ENCODE results near the gene ZNF219. TPM values are rescaled to one million over a fixed set of nuclear protein-coding genes. Genes with fewer than 3 reads are reported as not detected.

The ZNF219 gene
- total RNA-seq, 1 donor from 2014 or later, result 15.1 TPM

DNA sequence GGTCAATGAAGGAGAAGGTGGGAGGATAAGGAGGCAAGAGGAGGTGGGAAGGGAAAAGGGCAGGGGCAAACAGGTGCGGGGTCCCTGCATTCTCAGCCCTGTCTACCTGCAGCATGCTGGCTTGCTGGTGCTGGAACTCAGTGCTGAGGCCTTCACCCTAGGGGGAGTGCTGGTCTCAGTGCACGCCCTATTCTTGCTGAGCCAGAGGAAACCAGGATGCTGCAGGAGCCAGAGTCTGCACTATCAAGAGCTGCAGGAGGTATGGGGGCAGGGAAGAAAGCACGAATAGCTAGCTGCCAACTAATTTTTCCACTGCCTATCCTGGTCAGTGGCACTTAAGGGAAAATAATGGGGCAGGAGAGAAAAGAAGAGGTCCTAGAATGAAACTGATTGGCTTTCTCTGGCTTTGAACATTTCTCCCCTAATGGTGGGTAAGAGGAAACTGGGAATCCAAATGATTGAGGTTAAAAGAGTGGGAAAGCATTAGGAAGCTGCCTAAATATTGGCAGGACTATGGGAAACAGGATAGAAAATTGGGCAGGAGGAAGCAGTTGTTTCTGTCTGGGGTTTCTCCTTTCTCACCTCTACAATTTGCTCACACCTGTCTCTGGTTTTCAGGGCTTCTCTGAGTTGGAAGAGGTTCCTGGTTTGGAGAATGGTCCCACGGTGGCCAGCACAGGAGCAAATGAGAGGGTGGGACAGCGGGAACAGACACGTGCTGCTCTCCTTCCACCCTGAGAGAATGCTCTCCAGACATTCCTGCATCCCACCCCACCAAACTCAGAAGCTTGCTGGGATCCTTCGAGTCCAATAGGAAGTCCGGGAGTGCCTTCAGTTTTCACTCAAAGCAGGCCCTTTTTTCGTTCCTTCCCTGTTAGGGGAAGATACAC lies 4.3 kb upstream of the ZNF219 start:
- DNase-seq, result no peak

DNA sequence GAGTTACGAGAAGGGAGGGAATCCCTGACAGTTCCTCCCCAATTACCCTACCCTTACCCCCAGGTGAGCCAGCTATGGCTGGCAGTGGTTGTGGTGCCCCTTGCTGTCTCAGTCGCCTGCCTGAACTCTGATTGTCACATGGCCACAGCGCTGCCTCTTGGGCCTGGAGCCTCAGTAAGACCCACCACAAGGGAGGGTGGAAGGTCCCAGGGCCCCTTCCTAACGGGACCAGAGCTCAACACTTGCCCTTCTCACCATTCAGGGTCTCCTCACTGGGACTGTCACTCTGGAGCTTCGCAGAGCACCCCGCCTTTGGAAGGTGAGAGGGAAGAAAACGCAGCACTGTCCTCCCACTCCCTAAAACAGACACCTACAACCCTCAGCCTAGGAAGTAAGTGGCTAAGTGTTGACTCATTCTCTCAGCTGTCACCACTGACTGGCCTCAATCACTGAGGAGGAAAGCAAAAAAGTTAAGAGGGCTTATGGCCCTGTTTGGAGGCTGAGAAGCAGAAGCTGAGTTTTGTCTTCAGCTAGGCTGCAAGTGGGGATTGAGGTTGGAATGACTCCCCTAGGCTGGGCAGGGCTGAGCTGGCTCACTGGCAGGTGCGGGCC lies 3.5 kb upstream of the ZNF219 start:
- DNase-seq, result no peak

- no peak for DNase-seq
Measured at GRCh38 chr14:21100931-21101330, 2.5 kb upstream of the ZNF219 start, which contains the start of gene TMEM253. Gene TMEM253, plus strand, starts transcription at chr14:21101066. Its CDS starts 278 bp downstream, at chr14:21101344.

- DNase-seq, result no peak
Measured at GRCh38 chr14:21099596-21099985, 1.1 kb upstream of the ZNF219 start.

GRCh38 chr14:21098892-21099595 lies 589 bp upstream of the ZNF219 start:
- no peak for DNase-seq

DNA sequence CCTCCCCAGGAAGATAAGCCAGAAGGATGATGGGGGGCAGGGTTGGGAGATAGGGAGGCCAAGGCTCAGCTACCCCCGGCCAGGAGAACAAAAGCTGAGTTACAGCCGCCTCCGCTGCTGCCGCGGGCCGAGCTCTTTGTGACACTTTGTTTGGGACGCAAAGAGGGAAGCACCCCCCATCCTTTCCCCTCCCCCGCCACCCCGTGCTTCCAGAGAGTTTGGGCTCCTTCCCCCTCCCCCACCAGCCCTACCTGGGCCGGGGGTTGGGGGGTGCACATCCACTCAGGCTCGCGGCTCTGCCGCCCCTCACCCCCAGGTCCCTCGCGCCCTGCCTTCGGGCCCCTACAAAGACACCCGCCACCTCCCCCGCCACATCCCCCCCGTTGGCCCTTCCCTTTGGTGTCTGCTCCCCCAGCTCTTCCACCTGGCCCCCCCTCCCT lies 799 bp downstream of the ZNF219 start:
- peak; percentile 50 for DNase-seq

GRCh38 chr14:21096978-21097635 lies 1.3 kb downstream of the ZNF219 start:
- no peak for DNase-seq

- DNase-seq, result no peak
Measured at GRCh38 chr14:21096438-21096837, 2.0 kb downstream of the ZNF219 start.

GRCh38 chr14:21095430-21096205 lies 2.8 kb downstream of the ZNF219 start:
- no peak for DNase-seq

GRCh38 chr14:21093769-21094681 lies 4.4 kb downstream of the ZNF219 start:
- peak; percentile 84 for DNase-seq

DNA sequence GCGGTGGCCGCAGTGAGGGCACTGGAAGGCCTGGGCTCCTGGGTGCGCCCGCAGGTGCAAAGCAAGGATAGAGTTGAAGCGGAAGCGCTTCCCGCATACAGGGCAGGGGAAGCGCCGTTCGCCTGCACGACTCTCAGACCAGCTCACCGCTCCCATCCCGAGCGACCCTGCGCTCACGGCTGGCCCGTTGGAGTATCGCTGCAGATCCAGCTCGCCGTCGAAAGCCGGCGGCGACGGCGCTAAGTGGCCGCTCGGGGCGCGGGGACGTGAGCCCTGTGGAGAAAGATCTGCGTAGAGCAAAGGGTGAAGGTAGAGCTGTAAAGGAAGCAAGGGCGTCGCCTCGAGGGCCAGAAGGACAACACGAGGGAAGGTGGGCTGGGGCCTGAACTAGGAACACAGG lies 5.4 kb downstream of the ZNF219 start:
- DNase-seq, result no peak

DNA sequence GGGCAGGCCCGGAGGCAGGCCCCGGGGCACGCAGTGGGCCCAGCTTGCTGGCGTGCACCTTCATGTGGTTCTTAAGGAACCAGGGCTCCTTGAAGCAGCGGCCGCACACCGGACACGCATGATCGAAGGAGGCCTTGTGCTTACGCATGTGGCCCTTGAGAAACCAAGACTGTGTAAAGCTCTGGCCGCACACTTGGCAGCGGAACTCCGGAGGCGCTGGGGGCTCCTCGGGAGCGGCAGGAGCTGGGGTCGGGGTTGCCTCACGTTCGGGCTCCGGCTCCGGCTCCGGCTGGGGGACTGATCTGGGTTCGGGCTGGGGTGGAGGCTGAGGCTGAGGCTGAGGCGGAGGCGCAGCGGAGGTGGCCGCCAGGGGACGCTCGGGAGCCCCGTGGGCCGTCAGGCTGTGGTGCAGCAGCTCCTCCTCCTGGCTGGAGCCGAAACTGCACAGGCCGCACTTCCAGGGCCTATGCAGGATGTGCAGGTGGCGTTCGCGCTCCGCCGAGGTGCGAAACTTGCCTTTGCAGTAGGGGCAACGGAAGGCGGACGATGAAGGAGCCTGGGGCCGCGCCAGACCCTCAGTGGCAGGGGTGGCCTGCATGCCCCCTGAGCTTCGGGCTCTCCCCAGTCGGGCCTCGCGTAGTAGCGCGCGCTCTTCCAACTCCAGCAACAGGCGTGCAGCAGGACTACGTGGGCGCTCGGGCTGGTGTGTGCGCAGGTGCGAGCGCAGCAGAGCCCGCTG lies 6.0 kb downstream of the ZNF219 start:
- peak; percentile 87 for DNase-seq

GRCh38 chr14:21091821-21092272 lies 6.6 kb downstream of the ZNF219 start:
- no peak for DNase-seq

DNA sequence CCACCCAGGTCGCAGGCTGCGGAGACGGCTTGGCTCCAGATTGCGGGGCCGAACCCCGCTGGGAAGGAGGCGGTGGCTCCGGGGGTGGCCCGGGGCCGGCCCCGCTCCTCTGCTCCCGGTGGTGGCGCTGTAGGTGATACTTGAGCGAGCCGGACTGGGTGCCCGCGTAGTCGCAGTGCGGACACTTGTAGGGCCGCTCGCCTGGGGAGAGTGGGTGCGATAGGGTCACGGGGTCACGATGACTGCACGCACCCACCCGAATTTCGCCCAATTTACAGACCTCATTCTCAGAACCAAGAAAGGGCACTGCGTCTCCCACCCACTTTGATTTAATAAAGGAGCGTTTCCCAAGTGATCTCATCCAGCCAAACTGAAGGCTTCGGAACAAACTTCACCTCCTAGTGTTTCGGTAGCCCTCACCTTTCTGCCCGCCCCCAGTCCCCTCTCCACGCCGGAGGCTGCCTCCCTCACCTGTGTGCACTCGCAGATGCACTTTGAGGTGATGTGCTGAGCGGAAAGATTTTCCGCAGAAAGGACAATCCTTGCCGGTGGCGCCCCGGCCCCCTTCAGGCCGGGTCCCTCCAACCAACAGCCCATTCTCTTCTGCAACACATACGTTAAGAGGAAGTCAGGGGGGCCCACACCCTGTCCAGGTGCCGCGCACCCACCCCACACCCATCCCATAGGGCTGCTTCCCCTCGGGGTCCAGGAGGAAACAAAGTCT lies 7.4 kb downstream of the ZNF219 start:
- DNase-seq, result no peak

- DNase-seq, result no peak
Measured at GRCh38 chr14:21090194-21090939, 8.1 kb downstream of the ZNF219 start.

GRCh38 chr14:21089877-21090193 lies 8.6 kb downstream of the ZNF219 start:
- DNase-seq, result no peak

DNA sequence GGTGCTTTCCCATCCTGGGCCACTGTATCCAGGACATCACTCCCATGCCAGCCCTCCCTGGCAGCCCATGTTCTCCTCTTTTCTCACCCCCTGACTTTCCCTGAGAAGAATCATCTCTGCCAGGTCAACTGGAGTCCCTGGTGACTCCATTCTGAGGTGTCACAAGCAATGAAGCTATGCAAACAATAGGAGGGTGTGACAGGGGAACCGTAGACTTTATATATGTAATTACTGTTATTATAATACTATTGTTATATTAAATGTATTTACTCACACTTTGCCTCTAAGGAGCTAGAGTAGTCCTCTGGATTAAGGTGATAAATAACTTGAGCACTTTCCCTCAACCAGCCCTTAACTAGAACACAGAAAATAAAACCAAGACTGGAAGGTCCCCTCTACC lies 9.2 kb downstream of the ZNF219 start:
- no peak for DNase-seq

GRCh38 chr14:21088687-21089086 lies 9.8 kb downstream of the ZNF219 start:
- no peak for DNase-seq
